Activated effector memory CD4-positive, alpha-beta T cell treated with anti-CD3 and anti-CD28 coated beads, Interleukin-2, amount 50 U/mL, for 16 hours (primary cell): ENCODE results near the gene TMEM248.
"Not testable (repeated sequence)": the region's sequence is repeated elsewhere in the genome, so short reads cannot be mapped to it uniquely, and the experiment has no call there.

Experiments used
- DNase-seq: peaks from one replicate; pipeline ENCODE4 v3.0.0-alpha.2; 2020

The TMEM248 gene

GRCh38 chr7:66953044-66953427 lies 32.0 kb downstream of the TMEM248 start:
- no peak for DNase-seq

- peak; percentile 24 for DNase-seq
These were observed 36.7 kb downstream of the TMEM248 start for GRCh38 chr7:66957595-66958290.

- no peak for DNase-seq
These were observed 37.7 kb downstream of the TMEM248 start for GRCh38 chr7:66958538-66959350.

- no peak for DNase-seq
These were observed 39.2 kb downstream of the TMEM248 start for GRCh38 chr7:66960192-66960591.

- DNase-seq = no peak
These were observed 40.1 kb downstream of the TMEM248 start for GRCh38 chr7:66961096-66961495.

GRCh38 chr7:66964411-66964810 lies 43.4 kb downstream of the TMEM248 start:
- no peak for DNase-seq

- no peak for DNase-seq
These were observed 46.0 kb downstream of the TMEM248 start for GRCh38 chr7:66967029-66967428.

GRCh38 chr7:66969001-66969400 lies 48.0 kb downstream of the TMEM248 start:
- DNase-seq = peak; percentile 30

- peak; percentile 22 for DNase-seq
These were observed 49.3 kb downstream of the TMEM248 start for GRCh38 chr7:66970310-66970709.

- DNase-seq = peak; percentile 45
These were observed 54.1 kb downstream of the TMEM248 start for GRCh38 chr7:66974986-66975590.

GRCh38 chr7:66978312-66978711 lies 57.3 kb downstream of the TMEM248 start:
- DNase-seq = not testable (repeated sequence)

- DNase-seq = not testable (repeated sequence)
These were observed 58.0 kb downstream of the TMEM248 start for GRCh38 chr7:66979013-66979412.

- DNase-seq = not testable (repeated sequence)
These were observed 59.3 kb downstream of the TMEM248 start for GRCh38 chr7:66980336-66980735.

GRCh38 chr7:66989552-66989951 lies 68.5 kb downstream of the TMEM248 start:
- DNase-seq = not testable (repeated sequence)

GRCh38 chr7:66994051-66994450 lies 73.0 kb downstream of the TMEM248 start:
- DNase-seq = peak; percentile 9

- peak; percentile 83 for DNase-seq
These were observed 73.6 kb downstream of the TMEM248 start for GRCh38 chr7:66994691-66995049.

GRCh38 chr7:66995050-66995776 lies 74.2 kb downstream of the TMEM248 start, which contains the start of gene SBDS:
TSS of gene SBDS (minus strand) at chr7:66995586. CDS start at chr7:66995417, 169 bp downstream.
- DNase-seq = peak; percentile 96

GRCh38 chr7:66996444-66997191 lies 75.6 kb downstream of the TMEM248 start, which contains the start of gene TYW1:
TSS of gene TYW1 (plus strand) at chr7:66996833. CDS start at chr7:66996979, 146 bp downstream.
- peak; percentile 99 for DNase-seq

- DNase-seq = peak; percentile 37
These were observed 79.7 kb downstream of the TMEM248 start for GRCh38 chr7:67000601-67001258.

- DNase-seq = not testable (repeated sequence)
These were observed 83.1 kb downstream of the TMEM248 start for GRCh38 chr7:67004145-67004544.

GRCh38 chr7:67006965-67007364 lies 85.9 kb downstream of the TMEM248 start:
- no peak for DNase-seq
